Chondrocyte (in vitro differentiated cells): ENCODE data around the gene RADIL. TPM values are rescaled to one million over a fixed set of nuclear protein-coding genes. Genes with fewer than 3 reads are reported as not detected.

Experiments
- DNase-seq: peaks from one replicate; pipeline ENCODE4 v3.0.0; 2021; ENCODE audit warnings: mixed read lengths, low spot score
- H3K27ac Mint-ChIP-seq: one replicate; pipeline ENCODE4 v1.8.0; 2021; ENCODE audit warnings: mild to moderate bottlenecking, moderate library complexity, mixed read lengths; ENCODE audit not compliant: unreplicated experiment
- H3K27me3 Mint-ChIP-seq: 2 replicates; pipeline ENCODE4 v1.8.0; 2021; ENCODE audit warnings: low read depth, mixed read lengths
- H3K36me3 Mint-ChIP-seq: 2 replicates; pipeline ENCODE4 v1.8.0; 2021; ENCODE audit warnings: low read depth, mixed read lengths
- H3K4me1 Mint-ChIP-seq: 2 replicates; pipeline ENCODE4 v1.8.0; 2021; ENCODE audit warnings: low read depth, mild to moderate bottlenecking, mixed read lengths
- H3K4me3 Mint-ChIP-seq: one replicate; pipeline ENCODE4 v1.8.0; 2021; ENCODE audit warnings: mild to moderate bottlenecking, moderate library complexity, mixed read lengths; ENCODE audit not compliant: unreplicated experiment
- H3K9me3 Mint-ChIP-seq: 2 replicates; pipeline ENCODE4 v1.8.0; 2021; ENCODE audit warnings: low read depth, mixed read lengths
- total RNA-seq: library from RNA; stranded (reverse); gene quantifications from 3 replicates; pipeline ENCODE4 v1.2.1, GENCODE V29; 2021
- TF ChIP-seq, protein P1 (sequence below): fragments of 200-600 bp; sonication (generic); IDR thresholded peaks from 2 replicates; pipeline ENCODE4 v1.5.0; 2021; ENCODE audit warnings: antibody characterized with exemption, mild to moderate bottlenecking, moderate library complexity

Gene RADIL
- total RNA-seq, 1 donor from 2014 or later, result 1.2 TPM

DNA sequence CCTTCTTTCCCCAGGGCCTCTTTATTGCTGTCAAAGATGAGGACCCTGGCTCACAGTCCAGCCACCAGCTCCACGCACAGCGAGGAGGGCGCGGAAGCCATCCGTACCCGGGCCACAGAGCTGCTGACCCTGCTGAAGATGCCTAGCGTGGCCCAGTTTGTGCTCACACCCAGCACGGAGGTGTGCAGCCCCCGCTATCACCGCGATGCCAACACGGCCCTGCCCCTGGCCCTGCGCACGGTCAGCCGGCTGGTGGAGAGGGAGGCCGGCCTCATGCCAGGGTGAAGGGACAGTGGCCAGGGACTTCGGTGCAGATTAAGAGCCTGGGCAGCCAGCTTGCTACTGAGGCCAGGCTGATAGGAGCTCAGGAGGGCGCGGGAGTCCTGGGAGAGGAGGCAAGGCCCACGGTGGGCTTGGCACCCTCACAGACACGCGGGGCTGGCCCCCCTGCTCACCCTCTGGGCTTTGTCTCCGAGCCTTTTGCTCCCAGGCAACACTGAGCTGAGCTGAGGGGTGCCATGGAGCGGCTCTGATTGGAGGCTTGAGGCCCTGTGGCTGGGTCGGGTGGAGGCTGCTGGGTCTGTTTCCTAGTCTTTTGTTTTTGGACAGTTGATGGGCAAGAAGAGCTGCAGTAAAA lies 92.3 kb downstream of the RADIL start:
- H3K27me3 Mint-ChIP-seq, result no peaks in the 10 kb centered on the region
- TF ChIP-seq, protein P1, sequence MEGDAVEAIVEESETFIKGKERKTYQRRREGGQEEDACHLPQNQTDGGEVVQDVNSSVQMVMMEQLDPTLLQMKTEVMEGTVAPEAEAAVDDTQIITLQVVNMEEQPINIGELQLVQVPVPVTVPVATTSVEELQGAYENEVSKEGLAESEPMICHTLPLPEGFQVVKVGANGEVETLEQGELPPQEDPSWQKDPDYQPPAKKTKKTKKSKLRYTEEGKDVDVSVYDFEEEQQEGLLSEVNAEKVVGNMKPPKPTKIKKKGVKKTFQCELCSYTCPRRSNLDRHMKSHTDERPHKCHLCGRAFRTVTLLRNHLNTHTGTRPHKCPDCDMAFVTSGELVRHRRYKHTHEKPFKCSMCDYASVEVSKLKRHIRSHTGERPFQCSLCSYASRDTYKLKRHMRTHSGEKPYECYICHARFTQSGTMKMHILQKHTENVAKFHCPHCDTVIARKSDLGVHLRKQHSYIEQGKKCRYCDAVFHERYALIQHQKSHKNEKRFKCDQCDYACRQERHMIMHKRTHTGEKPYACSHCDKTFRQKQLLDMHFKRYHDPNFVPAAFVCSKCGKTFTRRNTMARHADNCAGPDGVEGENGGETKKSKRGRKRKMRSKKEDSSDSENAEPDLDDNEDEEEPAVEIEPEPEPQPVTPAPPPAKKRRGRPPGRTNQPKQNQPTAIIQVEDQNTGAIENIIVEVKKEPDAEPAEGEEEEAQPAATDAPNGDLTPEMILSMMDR, result no peak
- no peak overlapping the region for H3K4me3 Mint-ChIP-seq
- H3K9me3 Mint-ChIP-seq, result no peaks in the 10 kb centered on the region
- H3K4me1 Mint-ChIP-seq, result no peaks in the 10 kb centered on the region
- peaks cover 20% of the 10 kb centered on the region for H3K36me3 Mint-ChIP-seq
- DNase-seq, result no peak
- H3K27ac Mint-ChIP-seq, result no peak overlapping the region

DNA sequence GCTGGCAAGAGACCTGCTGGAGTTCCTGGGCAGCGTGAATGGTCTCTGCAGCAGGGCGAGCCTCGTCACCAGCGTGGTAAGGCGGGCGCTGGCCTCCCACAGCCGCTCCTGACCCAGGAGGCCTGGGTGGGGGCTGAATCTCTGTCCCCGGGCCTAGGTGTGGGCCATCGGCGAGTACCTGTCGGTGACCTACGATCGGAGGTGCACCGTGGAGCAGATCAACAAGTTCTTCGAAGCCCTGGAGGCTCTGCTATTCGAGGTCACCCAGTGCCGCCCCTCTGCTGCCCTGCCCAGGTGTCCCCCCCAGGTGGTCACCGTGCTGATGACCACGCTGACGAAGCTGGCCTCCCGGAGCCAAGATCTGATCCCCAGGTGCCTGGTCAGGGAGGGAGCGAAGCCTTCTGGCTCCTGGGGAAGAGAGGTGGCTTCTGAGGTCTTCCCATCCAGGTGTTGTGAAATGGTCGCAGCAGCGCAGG lies 93.0 kb downstream of the RADIL start:
- H3K27ac Mint-ChIP-seq, result no peak overlapping the region
- H3K4me1 Mint-ChIP-seq, result no peaks in the 10 kb centered on the region
- TF ChIP-seq, protein P1, result no peak
- H3K27me3 Mint-ChIP-seq, result no peaks in the 10 kb centered on the region
- H3K4me3 Mint-ChIP-seq, result no peak overlapping the region
- H3K9me3 Mint-ChIP-seq, result no peaks in the 10 kb centered on the region
- DNase-seq, result no peak
- peaks cover 20% of the 10 kb centered on the region for H3K36me3 Mint-ChIP-seq

DNA sequence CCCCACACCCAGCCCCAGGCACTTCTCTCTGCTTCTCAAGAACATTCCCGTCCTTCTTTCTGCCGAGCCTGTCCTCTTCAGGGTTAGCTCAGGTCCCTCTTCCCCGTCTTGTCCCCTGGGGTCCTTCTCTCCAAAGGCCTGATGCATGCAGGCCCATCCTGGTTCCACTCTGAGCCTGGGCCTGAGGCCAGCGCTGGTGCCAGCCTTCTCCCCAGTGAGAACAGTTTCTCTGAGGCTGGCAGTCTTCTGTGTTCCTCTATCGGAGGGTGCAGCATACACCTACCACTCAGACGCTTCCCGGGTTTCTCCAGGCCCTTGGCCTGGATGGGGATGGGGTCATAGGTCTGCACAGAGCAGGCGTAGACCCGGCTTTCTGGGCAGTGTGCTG lies 93.4 kb downstream of the RADIL start:
- H3K9me3 Mint-ChIP-seq, result no peaks in the 10 kb centered on the region
- H3K27me3 Mint-ChIP-seq, result no peaks in the 10 kb centered on the region
- peaks cover 20% of the 10 kb centered on the region for H3K36me3 Mint-ChIP-seq
- H3K4me1 Mint-ChIP-seq, result no peaks in the 10 kb centered on the region
- TF ChIP-seq, protein P1, result no peak
- no peak overlapping the region for H3K27ac Mint-ChIP-seq
- DNase-seq, result no peak
- no peak overlapping the region for H3K4me3 Mint-ChIP-seq

DNA sequence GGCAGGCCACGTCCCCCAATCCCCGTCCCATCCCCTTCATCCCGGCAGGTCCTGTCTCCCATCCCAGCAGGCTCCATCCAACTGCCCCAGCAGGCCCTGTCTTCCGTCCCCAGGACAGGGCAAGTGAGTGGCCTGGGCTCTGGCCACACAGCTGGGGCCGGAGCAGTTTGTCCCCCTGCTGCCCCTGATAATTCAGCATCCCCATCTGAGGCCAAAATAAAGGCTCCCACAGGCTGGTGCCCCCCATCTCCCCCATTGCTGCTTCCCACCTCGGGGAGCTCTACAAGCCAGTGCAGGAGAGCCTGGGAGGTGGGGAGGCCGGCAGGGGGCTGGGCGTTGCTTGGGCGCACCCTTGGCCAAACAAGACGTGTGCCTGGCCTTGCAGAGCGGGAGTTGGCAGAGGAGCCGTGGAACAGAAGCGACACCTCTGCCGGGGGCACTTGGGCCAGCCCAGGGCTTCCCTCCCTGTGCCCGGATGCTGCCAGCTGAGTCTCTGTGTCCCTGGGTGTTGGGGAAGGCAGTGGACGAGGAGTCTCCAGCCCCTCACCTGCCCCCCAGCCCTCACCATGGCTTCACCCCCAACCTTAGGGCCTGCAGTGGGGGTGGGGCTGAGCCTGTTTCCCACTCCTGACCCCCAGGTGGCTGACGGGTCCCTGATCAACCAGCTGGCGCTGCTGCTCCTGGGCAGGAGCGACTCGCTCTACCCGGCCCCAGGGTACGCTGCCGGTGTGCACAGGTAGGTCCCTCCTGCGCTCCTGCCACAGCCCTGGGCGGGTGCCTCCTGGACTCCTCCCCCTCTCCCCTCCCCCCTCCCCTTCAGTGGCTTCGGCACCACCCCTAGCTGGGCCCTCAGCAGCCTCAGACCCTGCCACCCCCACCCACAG lies 94.1 kb downstream of the RADIL start:
- TF ChIP-seq, protein P1, result no peak
- Mint-ChIP-seq H3K27me3 (no peaks in the 10 kb centered on the region), H3K4me3 (no peak overlapping the region), H3K4me1 (no peaks in the 10 kb centered on the region), H3K27ac (no peak overlapping the region), H3K36me3 (peaks cover 18% of the 10 kb centered on the region), H3K9me3 (no peaks in the 10 kb centered on the region)
- DNase-seq, result no peak

DNA sequence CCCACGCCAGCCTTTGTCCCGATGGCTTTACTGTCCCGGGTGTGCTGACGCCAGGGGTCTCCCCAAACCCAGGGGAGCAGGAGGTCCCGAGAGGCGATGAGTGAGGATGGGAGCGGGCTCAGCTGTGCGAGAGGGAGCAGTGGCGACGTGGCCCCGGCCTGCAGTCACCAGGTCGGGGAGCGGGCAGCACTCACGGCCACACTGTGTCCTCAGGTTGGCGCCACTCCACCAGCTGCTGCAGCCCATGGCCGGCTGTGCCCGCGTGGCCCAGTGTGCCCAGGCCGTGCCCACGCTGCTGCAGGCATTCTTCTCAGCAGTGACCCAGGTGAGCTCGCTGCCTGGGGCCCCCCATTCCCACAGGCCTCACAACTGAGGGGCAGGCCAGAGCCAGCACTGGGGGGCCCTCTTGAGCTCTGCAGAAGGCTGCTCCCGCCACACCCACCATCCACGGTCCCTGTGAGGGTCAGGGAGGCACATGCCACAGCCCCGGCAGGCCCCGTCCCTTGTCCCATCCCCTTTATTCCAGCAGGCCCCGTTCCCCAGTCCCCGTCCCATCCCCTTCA lies 94.8 kb downstream of the RADIL start:
- no peaks in the 10 kb centered on the region for H3K4me1 Mint-ChIP-seq
- DNase-seq, result no peak
- H3K27me3 Mint-ChIP-seq, result no peaks in the 10 kb centered on the region
- TF ChIP-seq, protein P1, result no peak
- no peak overlapping the region for H3K27ac Mint-ChIP-seq
- H3K36me3 Mint-ChIP-seq, result peaks cover 17% of the 10 kb centered on the region
- no peaks in the 10 kb centered on the region for H3K9me3 Mint-ChIP-seq
- no peak overlapping the region for H3K4me3 Mint-ChIP-seq
